NCI-H128 (cell line): ENCODE results near the gene NSD2.
"Not testable (repeated sequence)": the region's sequence is repeated elsewhere in the genome, so short reads cannot be mapped to it uniquely, and the experiment has no call there.

Experiments used
- DNase-seq: peaks from one replicate; lab custom pipeline; 2025; ENCODE audit not compliant: unreplicated experiment; lab: John Stamatoyannopoulos, UW

NSD2 gene

DNA sequence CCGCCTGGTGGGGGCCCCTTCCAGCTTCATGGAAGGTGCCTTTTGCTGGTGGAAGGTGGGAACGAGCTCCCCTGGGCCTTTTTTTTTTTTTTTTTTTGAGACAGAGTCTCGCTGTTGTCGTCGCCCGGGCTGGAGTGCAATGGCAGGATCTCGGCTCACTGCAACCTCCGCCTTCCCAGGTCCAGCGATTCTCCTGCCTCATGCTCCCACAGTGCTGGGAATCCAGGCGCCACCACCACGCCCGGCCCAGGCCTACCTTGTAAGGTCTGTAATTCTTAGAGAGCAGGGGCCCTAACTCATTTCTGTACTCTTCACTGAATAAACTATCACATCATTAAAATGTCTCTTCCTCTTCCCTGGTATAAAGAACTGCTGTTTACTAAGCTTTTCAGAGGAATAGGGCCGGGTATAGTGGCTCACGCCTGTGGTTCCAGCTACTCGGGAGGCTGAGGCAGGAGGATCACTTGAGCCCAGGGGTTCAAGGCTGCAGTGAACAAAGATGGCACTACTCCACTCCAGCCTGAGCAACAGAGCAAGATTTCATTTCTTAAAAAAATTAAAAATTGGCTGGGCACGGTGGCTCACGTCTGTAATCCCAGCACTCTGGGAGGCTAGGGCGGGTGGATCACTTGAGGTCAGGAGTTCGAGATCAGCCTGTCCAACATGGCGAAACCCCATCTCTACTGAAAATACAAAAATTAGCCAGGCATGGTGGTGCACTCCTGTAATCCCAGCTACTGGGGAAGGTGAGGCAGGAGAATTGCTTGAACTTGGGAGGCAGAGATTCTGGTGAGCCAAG lies 122.7 kb downstream of the NSD2 start:
- not testable (repeated sequence) for DNase-seq

DNA sequence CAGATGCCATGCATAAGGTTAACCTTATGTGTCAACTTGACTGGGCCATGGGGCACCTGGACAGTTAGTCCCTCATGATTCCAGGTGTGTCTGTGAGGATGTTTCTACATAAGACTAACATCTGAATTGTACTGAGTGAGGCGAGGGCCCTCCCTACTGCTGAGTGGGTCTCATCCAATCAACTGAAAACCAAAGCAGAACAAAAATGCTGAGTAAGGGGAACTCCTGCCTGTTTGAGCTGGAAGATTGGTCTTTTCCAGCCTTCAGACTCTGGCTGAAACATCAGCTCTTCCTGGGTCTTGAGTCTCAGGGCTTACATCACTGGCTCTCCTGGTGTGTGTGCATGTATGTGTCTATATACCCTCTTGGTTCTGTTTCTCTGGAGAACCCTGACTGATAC lies 123.7 kb downstream of the NSD2 start:
- DNase-seq, result no peak

DNA sequence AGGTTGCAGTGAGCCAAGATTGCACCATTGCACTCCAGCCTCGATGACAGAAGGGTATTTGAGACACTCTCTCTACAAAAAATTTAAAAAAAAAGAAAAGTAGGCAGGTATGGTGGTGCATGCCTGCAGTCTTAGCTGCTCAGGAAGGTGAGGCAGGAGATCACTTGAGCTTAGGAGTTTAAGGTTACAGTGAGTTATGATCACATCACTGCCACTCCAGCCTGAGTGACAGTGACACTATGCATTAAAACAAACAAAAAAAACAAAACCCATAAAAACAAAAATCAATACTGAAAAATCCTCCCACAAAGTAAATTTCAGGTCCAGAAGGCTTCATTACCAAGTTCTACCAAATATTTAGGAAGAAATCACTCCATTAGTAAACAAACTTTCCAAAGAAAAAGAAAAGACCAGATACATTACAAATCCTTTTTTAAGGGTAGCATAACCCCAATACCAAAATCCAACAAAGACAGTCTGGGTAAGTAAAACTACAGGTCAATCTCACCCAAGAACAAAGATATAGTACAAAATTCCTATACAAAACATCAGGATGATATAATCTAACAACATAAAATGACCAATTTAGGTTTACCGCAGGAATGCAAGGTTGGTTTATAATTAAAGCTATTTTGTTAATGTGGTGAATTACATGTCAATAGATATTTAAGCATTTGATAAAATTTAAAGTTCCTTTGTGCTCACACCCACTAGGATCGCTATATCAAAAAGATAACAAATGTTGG lies 125.8 kb downstream of the NSD2 start:
- DNase-seq, result no peak

DNA sequence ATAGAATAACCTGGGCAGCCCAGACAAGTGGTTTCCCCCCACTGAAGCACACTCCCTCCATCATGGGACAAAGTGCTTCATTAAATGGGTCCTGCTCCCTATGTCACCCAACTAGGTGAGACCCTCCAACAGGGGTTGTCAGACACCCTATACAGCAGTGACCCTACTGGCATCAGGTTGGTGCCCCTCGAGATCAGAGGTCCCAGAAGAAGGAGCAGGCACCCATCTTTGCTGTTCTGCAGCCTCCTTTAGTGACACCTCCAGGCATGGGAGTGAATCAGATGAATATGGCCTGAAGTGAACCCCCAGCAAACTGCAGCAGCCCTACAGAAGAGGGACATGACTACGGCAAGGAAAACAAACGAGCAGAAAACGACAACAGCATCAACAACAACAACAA lies 126.5 kb downstream of the NSD2 start:
- no peak for DNase-seq

DNA sequence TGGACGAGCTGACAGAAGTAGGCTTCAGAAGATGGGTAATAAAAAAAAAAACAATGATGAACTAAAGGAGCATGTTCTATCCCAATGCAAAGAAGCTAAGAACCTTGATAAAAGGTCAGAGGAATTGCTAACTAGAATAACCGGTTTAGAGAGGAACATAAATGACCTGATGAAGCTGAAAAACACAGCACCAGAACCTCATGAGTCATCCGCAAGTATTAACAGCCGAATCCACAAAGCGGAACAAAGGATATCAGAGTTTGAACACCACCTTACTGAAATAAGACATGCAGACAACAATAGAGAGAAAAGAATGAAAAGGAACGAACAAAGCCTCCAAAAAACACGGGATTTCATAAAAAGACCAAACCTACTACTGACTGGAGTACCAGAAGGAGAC lies 127.1 kb downstream of the NSD2 start:
- no peak for DNase-seq

DNA sequence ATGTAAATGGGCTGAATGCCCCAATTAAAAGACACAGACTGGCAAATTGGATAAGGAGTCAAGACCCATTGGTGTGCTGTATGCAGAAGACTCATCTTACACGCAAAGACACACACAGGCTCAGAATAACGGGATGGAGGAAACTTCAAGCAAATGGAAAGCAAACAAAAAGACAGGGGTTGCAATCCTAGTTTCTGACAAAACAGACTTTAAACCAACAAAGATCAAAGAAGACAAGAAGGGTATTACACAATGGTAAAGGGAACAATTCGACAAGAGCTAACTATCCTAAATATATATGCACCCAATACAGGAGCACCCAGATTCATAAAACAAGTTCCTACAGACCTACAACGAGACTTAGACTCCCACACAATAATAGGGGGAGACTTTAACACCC lies 128.1 kb downstream of the NSD2 start:
- DNase-seq, result not testable (repeated sequence)

DNA sequence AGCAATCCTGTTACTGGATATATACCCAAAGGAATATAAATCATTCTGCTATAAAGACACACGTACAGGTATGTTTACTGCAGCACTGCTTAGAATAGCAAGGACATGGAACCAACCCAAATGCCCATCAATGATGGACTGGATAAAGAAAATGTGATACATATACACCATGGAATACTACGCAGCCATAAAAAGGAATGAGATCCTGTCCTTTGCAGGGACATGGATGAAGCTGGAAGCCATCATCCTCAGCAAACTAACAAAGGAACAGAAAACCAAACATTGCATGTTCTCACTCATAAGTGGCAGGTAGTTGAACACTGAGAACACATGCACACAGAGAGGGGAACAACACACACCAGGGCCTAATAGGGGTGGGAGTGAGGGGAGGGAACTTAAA lies 132.2 kb downstream of the NSD2 start:
- DNase-seq, result not testable (repeated sequence)

DNA sequence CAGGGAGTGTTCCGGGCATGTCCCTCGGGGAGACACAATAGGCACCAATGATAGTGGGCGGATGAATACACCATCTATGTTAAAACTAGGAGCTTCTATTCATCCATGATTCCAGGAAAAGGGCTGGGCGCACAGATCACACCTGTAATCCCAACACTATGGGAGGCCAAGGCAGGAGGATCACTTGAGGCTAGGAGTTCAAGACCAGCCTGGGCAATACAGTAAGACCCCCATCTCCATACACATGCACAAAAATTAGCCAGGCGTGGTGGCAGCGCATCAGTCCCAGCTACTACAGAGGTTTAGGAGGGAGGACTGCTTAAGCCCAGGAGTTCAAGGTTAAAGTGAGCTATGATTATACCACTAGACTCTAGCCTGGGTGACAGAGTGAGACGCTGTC lies 135.2 kb downstream of the NSD2 start:
- DNase-seq, result no peak

DNA sequence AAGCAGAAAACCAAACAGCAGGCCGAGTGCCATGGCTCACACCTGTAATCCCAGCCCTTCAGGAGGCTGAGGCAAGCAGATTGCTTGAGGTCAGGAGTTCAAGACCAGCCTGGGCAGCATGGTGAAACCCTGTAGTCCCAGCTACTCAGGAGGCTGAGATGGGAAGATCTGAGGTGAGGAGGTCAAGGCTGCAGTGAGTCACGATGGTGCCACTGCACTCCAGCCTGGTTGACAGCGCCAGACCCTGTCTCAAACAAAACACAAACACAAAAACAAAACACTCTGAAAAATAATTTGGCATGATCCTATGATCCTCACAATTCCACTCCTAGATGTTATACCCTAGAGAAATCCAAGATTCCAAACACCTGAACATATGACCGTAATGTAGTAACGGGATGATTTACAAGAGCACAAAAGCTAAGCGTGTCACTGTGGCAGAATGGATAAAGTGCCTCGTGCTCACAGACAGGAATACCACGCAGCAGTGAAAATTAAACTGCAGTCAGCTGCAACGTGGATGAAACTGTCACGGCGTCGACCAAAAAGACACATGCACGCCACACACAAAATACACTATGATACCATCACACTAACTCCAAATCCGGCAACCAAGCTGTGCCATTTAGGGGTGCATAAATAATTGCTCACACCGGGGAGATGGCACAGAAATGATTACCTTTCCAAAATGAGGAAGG lies 135.9 kb downstream of the NSD2 start:
- DNase-seq, result no peak

DNA sequence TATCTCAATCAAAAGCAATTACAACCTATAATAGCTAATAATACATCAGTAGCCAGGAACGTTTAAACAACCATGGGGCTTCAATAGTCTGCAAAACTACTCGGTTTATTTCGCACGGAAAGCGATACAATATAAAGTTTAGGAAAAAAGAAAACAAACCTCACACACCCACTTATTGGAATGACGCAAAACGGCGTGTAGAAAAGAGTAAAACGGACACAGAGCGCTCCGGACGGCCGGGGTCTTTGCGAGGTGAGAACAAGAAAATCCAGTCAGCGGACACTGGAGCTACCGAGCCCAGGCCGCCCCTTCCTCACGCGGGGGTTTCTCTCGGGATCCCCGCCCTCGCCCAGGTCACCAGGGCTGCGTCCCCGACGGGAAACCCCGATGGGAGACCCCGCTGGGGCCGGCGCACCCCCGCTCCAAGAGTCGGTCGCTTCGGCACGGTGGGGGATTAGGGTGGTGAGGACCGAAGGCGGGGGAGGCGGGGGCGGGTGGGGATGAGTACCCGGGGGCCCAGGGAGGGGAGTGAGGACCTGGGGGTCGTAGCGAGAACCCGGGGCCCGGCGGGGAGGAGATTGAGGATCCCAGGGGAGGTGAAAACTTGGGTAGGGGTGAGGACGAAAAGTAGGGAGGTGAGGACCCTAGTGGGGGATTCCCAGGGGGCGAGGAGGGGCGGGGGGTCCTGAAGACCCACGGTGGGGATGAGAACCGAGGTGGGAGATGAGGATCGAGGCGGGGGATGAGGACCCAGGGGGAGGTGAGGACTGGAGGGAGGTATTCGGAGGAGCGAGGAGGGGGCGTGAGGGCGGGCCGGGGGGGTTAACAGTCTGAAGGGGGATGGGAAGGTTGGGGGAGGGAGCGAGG lies 136.8 kb downstream of the NSD2 start:
- DNase-seq, result no peak

DNA sequence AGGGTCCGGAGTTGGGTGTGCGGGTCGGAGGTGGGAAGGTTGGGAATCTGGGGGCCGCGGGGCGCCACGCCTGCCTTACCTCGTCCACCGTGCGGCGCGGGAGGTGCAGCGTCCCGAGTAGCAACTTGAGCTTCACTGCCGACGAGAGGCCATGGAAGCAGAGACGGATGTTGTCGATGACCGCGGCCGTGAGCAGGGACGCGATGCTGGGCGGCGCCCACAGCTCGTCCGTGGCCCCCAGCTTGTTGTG lies 137.4 kb downstream of the NSD2 start:
- no peak for DNase-seq

DNA sequence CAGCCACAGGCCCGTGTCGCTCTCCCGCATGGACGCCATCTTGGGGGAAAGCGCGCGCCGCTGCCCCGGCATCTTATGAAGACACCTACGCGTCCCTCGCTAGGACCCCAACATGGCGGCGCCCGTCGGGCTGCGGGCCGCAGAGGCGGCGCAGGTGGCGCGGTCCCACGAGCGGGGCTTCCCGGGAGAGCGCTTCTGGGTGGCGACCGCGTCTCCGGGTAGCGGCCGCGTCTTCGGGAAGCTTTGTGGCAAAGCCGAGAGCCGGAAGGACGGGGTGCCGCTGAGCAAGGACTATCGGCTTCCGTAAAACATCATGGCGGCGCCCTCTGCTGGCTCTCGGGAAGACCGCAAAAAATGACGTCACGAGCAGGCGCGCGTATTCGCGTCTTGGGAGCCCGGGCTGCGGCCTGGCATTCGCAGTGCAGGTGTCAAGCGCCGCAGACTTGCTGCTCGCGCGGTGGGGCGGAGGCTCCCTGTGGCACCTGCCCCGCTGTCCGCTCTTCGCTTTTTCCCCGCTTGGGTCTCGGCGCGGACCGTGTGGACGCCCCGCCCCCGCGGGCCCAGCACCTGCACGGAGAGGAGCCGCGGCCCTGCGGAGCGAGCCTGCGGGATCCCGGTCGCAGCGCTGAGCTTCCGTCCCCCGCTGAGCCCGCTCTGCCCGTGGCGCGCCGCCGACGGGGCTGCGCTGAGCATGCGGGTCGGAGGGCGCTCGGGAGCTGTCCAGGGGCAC lies 137.9 kb downstream of the NSD2 start, which contains the start of gene NELFA:
TSS of gene NELFA (minus strand) at position 54 of the 730 bp plus-strand sequence. CDS start at position 39, 15 bp downstream.
- peak; percentile 88 for DNase-seq

DNA sequence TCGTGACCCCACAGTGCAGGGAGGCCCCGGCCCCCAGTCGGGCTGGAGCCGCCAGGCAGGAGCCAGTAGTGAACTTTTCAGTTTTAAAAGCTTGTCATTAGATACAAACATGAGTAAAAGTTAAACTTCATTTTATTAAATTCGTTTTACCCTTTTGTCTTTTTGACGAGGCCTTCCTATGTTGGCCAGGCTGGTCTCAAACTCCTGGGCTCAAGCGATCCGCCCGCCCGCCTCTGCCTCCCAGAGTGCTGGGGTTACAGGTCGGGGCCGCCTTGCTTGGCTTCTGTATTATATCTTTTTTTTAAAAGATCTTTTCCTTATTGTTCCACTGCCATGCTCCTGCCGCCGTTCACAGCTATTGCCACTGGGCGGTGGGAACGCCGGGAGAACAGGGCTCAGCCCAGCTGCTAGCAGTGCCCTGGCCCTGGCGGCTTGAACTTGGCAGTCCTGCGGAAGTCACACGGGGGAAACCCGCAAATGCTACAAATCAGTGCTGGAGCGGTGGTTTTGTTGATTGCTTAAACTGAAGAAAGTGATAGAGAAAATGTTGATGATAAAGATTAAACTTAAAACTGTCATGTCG lies 138.5 kb downstream of the NSD2 start:
- peak; percentile 0 for DNase-seq

DNA sequence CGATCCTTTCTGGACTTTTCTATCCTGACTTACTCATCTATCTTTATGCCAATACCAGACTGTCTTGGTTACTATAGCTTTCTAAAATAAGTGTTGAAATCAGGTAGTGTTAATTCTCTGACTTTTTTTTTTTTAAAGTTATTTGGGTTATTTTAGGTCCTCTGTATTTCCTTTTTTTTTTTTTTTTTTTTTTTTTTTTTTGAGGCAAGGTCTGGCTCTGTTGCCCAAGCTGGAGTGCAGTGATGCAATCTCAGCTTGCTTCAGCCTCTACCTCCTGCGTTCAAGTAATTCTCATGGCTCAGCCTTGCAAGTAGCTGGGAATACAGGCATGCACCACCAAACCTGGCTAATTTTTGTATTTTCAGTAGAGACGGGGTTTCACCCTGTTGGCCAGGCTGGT lies 140.4 kb downstream of the NSD2 start:
- no peak for DNase-seq

DNA sequence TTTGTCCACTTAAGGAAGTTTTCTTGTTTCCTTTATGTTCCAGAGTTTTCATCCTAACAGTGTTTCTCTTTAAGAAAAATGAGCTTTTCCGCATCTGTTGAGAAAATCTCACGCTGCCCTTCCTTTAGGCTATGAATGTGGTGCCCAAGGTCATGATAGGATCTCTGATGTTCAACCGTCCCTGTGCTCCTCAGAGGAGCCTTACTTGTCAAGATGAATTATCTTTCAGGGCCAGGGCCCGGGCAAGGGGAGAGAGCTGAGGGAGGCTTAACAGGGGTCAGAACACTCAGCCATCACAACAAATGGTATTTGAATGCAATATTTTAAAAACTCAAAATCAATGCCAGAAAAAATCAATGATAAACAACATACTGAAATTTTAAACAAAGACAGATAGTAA lies 143.8 kb downstream of the NSD2 start:
- no peak for DNase-seq

DNA sequence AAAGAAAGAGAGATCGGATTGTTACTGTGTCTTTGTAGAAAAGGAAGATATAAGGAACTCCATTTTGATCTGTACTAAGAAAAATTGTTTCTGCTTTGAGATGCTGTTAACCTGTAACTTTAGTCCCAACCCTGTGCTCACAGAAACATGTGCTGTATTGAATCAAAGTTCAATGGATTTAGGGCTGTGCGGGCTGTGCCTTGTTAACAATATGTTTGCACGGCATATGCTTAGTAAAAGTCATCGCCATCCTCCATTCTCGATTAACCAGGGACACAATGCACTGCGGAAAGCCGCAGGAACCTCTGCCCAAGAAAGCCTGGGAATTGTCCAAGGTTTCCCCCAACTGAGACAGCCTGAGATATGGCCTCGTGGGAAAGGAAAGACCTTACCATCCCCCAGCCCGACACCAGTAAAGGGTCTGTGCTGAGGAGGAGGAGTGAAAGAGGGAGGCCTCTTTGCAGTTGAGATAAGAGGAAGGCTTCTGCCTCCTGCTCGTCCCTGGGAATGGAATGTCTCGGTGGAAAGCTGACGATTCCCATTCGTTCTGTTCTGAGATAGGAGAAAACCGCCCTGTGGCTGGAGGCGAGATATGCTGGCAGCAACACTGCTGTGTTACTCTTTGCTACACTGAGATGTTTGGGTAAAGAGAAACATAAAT lies 150.3 kb downstream of the NSD2 start:
- DNase-seq, result not testable (repeated sequence)

DNA sequence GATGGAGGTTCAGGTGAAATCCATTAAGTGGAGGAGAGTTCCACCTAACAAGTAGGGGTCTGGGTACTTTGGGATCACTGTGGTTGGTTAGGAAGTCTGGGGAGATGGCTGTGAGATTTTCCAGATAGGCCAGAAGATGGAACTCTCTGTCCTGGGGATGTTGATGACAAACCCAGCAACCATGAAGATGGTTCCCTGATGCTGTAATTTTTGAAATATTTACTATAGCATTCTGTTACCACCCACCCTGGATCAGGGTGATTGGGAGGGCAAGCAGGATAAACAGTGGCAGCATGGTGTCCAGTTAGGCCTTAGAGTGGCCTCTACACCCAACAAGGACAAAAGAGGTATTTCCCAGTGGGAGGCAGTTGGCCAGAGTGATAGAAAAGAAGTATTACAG lies 153.5 kb downstream of the NSD2 start:
- DNase-seq, result no peak

DNA sequence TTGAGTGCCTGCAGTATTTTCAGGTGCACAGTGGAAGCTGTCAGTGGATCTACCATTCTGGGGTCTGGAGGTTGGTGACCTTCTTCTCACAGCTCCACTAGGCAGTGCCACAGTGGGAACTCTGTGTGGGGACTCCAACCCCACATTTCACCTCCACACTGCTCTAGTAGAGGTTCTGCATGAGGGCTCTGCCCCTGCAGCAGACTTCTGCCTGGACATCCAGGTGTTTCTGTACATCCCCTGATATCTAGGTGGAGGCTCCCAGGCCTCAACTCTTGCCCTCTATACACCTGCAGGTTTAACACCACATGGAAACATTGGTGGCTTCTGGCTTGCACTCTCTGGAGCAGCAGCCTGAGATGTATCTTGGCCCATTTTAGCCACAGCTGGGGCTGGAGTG lies 154.6 kb downstream of the NSD2 start:
- no peak for DNase-seq

DNA sequence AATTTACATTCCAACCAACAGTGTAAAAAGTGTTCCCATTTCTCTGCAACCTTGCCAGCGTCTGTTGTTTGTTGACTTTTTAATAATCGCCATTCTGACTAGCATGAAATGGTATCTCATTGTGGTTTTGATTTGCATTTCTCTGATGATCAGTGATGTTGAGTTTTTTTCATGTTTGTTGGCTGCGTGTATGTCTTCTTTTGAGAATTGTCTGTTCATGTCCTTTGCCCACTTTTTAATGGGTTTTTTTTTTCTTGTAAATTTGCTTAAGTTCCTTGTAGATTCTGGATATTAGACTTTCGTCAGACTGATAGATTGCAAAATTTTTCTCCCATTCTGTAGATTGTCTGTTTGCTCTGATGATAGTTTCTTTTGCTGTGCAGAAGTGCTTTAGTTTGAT lies 155.9 kb downstream of the NSD2 start:
- DNase-seq, result not testable (repeated sequence)

DNA sequence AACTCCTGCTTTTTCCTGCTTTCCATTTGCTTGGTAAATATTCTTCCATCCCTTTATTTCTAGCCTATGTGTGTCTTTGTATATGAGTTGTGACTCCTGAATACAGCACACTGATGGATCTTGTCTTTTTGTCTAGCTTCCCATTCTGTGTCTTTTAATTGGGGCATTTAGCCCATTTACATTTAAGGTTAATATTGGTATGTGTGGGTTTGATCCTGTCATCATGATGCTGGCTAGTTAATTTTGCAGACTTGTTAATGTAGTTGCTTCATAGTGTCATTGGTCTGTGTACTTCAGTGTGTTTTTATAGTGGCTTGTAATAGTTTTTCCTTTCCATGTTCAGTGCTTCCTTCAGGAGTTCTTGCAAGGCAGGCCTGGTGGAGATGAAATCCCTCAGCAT lies 160.0 kb downstream of the NSD2 start:
- DNase-seq, result not testable (repeated sequence)
